A549 (cell line): Measurements from ENCODE around the gene TEN1. TPM values are rescaled to one million over a fixed set of nuclear protein-coding genes. Genes with fewer than 3 reads are reported as not detected.
A peak's percentile ranks its signal among the peaks of the same experiment; 100 is the strongest.

Source experiments
- ATAC-seq, 2 experiments: fragments of 200-7000 bp in 1 of 2; fragments of >200 bp in 1 of 2; cut with Nextera tagmentation in 1 of 2; cut with Tn5 transposase in 1 of 2; 3 replicates each; pipeline versions ENCODE4 v1.8.0 to v1.9.1; 2018 to 2020; ENCODE audit warnings: mild to moderate bottlenecking in 1 of 2, moderate library complexity in 1 of 2
- CTCF ChIA-PET: fragments of 300-600 bp; sonication (Branson Sonifier 250); formaldehyde crosslinking; extraction: SDS; loops from one replicate; lab custom pipeline; 2021; ENCODE audit warnings: antibody characterized with exemption, inconsistent platforms; lab: Yijun Ruan, JAX
- POLR2A ChIA-PET: fragments of 350-600 bp; formaldehyde crosslinking; extraction: SDS; loops from one replicate; lab custom pipeline; 2021; ENCODE audit warnings: antibody characterized with exemption, inconsistent platforms; lab: Yijun Ruan, JAX
- DNase-seq, 2 experiments: peaks; one replicate each; pipeline versions ENCODE4 v3.0.0 to v3.0.0-alpha.2; 2011 to 2016; ENCODE audit warnings: low read depth in 1 of 2, low spot score in 1 of 2
- FAIRE-seq: peaks from 2 replicates; lab custom pipeline; 2011; peaks lifted over from hg19 to GRCh38; lab: Jason Lieb, UNC
- H3K27ac ChIP-seq, 2 experiments: fragments of >200 bp; sonication (Bioruptor Twin); formaldehyde crosslinking; 3 replicates each; pipeline ENCODE4 v1.5.1; 2016 to 2017
- H3K4me1 ChIP-seq: fragments of >200 bp; sonication (Bioruptor Twin); formaldehyde crosslinking; 3 replicates; pipeline ENCODE4 v1.6.1; 2016
- H3K4me2 ChIP-seq: fragments of >200 bp; sonication (Bioruptor Twin); formaldehyde crosslinking; 3 replicates; pipeline ENCODE4 v1.6.1; 2016
- H3K4me3 ChIP-seq: fragments of >200 bp; sonication (Bioruptor Twin); formaldehyde crosslinking; 3 replicates; pipeline ENCODE4 v1.5.1; 2016
- H3K9me3 ChIP-seq: fragments of >200 bp; sonication (Bioruptor Twin); formaldehyde crosslinking; 3 replicates; pipeline ENCODE4 v1.6.1; 2016
- BHLHE40 ChIP-seq: IDR thresholded peaks from 2 replicates; pipeline ENCODE4 v1.6.1; 2012; ENCODE audit warnings: low read depth, low read length, inconsistent platforms
- CBX8 ChIP-seq: fragments of 200-600 bp; sonication (generic); IDR thresholded peaks from 2 replicates; pipeline ENCODE4 v1.6.1; 2016
- EHF ChIP-seq: fragments of 250-450 bp; sonication (Bioruptor Pico); IDR thresholded peaks from 2 replicates; pipeline ENCODE4 v1.5.0; 2020; ENCODE audit warnings: mild to moderate bottlenecking
- EHMT2 ChIP-seq: fragments of 200-600 bp; sonication (generic); IDR thresholded peaks from 2 replicates; pipeline ENCODE4 v1.6.1; 2016; ENCODE audit warnings: antibody characterized with exemption, low read depth, mild to moderate bottlenecking, moderate library complexity
- ESRRA ChIP-seq: fragments of 150-350 bp; IDR thresholded peaks from 2 replicates; pipeline ENCODE4 v1.6.1; 2014; ENCODE audit warnings: mild to moderate bottlenecking, low read length, borderline replicate concordance
- HDAC2 ChIP-seq: fragments of 200-600 bp; sonication (generic); IDR thresholded peaks from 2 replicates; pipeline ENCODE4 v1.6.1; 2016
- HOXB5 ChIP-seq: fragments of 250-450 bp; sonication (Bioruptor Pico); IDR thresholded peaks from 2 replicates; pipeline ENCODE4 v1.5.0; 2020; ENCODE audit warnings: mild to moderate bottlenecking, moderate library complexity
- JUN ChIP-seq, 2 experiments: fragments of >200 bp; sonication (Bioruptor Twin); formaldehyde crosslinking; IDR thresholded peaks; 2 replicates in 1 of 2; 3 replicates in 1 of 2; pipeline ENCODE4 v1.6.1; 2016 to 2017
- JUNB ChIP-seq: fragments of >200 bp; sonication (Bioruptor Twin); formaldehyde crosslinking; IDR thresholded peaks from 2 replicates; pipeline ENCODE4 v1.6.1; 2016
- MYC ChIP-seq: IDR thresholded peaks from 2 replicates; pipeline ENCODE4 v1.6.1; 2012; ENCODE audit warnings: mild to moderate bottlenecking, inconsistent platforms, low read length, improper control_type of control experiment, borderline replicate concordance
- NR3C1 ChIP-seq: fragments of >200 bp; sonication (Bioruptor Twin); formaldehyde crosslinking; IDR thresholded peaks from 3 replicates; pipeline ENCODE4 v1.6.1; 2017
- POLR2A ChIP-seq: IDR thresholded peaks from 2 replicates; pipeline ENCODE4 v1.6.1; 2012; ENCODE audit warnings: mild to moderate bottlenecking, low read length
- RNF2 ChIP-seq: fragments of 200-600 bp; sonication (generic); IDR thresholded peaks from 2 replicates; pipeline ENCODE4 v1.6.1; 2016; ENCODE audit warnings: low read depth, mild to moderate bottlenecking, antibody characterized with exemption, moderate library complexity, borderline replicate concordance
- SREBF2 ChIP-seq: fragments of 450-650 bp; IDR thresholded peaks from 2 replicates; pipeline ENCODE4 v1.6.1; 2014; ENCODE audit warnings: mild to moderate bottlenecking, moderate library complexity
- TFCP2L1 ChIP-seq: fragments of 250-450 bp; sonication (Bioruptor Pico); IDR thresholded peaks from 2 replicates; pipeline ENCODE4 v1.5.0; 2021; ENCODE audit warnings: mild to moderate bottlenecking
- ZFP36 ChIP-seq: fragments of 450-650 bp; IDR thresholded peaks from 2 replicates; pipeline ENCODE4 v1.6.1; 2014; ENCODE audit warnings: borderline replicate concordance; ENCODE audit not compliant: partially characterized antibody
- WGBS: methylation state at CpG from one replicate; pipeline ENCODE4 v1.1.6; 2017; ENCODE audit errors: missing lambda C conversion rate; 5-methylcytosine and 5-hydroxymethylcytosine counted together
- polyA plus RNA-seq, 4 experiments: library from polyadenylated mRNA; depleted of rRNA in 3 of 4; stranded (reverse); fragments of >200 nt; fragmentation: RNase III in 1 of 4; extraction: RNeasy Plus Mini Kit Qiagen cat#74134 plus additional on column Dnase treatment in 1 of 4; gene quantifications; 2 replicates in 3 of 4; 3 replicates in 1 of 4; pipeline ENCODE4 v1.2.3, GENCODE V29; 2011 to 2017
- TF ChIP-seq, protein P1 (sequence below): fragments of >200 bp; sonication (Bioruptor Twin); formaldehyde crosslinking; IDR thresholded peaks from 3 replicates; pipeline ENCODE4 v1.6.1; 2016
- TF ChIP-seq, protein P2 (sequence below): fragments of >200 bp; sonication (Bioruptor Twin); formaldehyde crosslinking; IDR thresholded peaks from 2 replicates; pipeline ENCODE4 v1.6.1; 2016
- TF ChIP-seq, protein P3 (sequence below): fragments of 250-450 bp; sonication (Bioruptor Pico); IDR thresholded peaks from 2 replicates; pipeline ENCODE4 v1.5.0; 2020; ENCODE audit warnings: low read depth, mild to moderate bottlenecking, moderate library complexity
- TF ChIP-seq, protein P4 (sequence below): fragments of 250-450 bp; sonication (Bioruptor Pico); IDR thresholded peaks from 2 replicates; pipeline ENCODE4 v1.5.0; 2021; ENCODE audit warnings: mild to moderate bottlenecking, moderate library complexity, borderline replicate concordance

The TEN1 gene
- polyA plus RNA-seq, 2 of the 4 experiments (the other 2 are of a cell fraction): 11.8 to 15.7 TPM

DNA sequence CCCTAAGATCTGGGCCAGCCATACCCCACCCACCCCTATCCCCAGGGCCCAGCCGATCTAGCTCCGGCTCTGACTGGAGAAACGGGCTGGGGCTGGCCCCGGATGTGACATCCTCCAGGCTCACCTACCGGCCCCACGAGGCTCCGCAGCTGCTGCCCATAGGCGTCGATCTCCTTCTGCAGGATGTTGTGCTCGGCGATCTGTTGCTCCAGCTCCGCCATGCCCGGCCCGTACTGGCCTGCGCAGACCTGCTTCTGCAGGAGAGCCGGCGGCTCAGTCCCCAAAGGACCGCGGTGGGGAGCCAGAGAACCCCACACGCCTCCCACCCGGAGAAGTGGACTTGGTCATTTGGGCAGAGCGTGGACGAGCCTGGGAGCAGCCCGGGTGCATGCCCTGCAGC lies 43.2 kb downstream of the TEN1 start:
- ChIA-PET CTCF (interaction anchor here (0.6 to 18.5 kb wide), 4 partner anchors 8 to 409 kb away, joined by 3 to 408 read pairs (median 184); partner anchors contain the start of genes CDK3 and EVPL), POLR2A (no interaction called here)
- DNase-seq: no peak
- ATAC-seq: no peak
- Histone ChIP-seq H3K4me2 (no peak overlapping the region), H3K4me1 (peaks cover 10% of the 10 kb centered on the region; the same call in 2 of the 3 replicates), H3K9me3 (no peaks in the 10 kb centered on the region), H3K4me3 (no peak overlapping the region)
- 94% methylated on average over 14 of the region's 24 CpGs for WGBS
- no peak for TF ChIP-seq CBX8
- TF ChIP-seq, all 56 proteins: peak for 0
- no peak for FAIRE-seq
- H3K27ac ChIP-seq: no peak overlapping the region

DNA sequence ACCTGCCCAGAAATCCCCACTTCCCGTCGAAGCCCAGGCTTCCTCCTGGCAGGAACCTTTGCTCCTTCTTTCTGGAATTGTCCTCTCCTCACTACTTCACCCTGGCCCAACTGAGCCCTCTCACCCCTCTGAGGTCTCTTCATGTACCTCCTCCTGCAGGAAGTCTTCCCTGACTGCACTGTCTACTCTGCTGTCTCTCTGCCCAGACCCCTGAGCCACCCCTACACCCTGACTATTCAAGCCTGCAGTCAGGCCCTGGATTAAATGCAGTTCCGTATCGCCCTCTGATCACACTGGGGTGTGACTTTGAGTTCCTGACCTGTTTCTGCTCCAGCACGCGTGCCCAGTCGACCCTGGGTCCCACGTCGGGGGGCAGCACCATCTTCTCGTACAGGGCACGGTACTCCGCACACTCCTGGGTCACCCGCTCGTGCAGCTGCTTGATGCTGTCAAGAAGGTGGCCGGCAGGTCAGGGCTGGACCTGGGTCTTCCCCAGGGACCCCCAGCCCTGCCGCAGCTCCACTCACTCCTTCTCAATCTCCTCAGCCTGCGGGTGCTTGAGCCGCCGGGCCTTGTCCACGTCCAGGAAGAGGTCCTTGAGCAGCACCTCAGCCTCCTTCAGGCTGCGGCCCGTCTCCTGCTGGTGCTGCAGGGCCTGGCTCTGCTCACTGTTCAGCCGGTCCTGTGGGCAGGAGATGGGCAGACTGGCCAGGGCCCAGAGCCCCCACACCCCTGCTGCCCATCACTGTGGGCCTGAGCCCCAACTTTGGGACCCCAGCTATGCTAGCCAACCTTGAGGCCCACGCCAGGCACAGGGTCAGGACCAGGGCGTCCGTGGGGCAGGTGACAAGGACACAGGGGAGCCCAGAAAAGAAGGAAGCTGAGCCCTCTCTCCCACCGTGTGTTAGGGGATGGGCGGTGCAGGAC lies 44.2 kb downstream of the TEN1 start:
- Histone ChIP-seq H3K4me3 (no peak overlapping the region), H3K27ac (no peak overlapping the region), H3K4me1 (peaks cover 16% of the 10 kb centered on the region), H3K9me3 (no peaks in the 10 kb centered on the region), H3K4me2 (no peak overlapping the region)
- TF ChIP-seq POLR2A (no peak), ZFP36 (peak; percentile 70)
- ChIA-PET POLR2A (no interaction called here), CTCF (interaction anchor here (1.0 to 1.9 kb wide), 5 partner anchors 8 to 118 kb away, joined by 3 to 18 read pairs (median 5); no protein-coding TSS in a partner anchor)
- no peak for DNase-seq
- ATAC-seq: no peak
- WGBS: 93% methylated on average over 24 of the region's 28 CpGs
- no peak for FAIRE-seq

DNA sequence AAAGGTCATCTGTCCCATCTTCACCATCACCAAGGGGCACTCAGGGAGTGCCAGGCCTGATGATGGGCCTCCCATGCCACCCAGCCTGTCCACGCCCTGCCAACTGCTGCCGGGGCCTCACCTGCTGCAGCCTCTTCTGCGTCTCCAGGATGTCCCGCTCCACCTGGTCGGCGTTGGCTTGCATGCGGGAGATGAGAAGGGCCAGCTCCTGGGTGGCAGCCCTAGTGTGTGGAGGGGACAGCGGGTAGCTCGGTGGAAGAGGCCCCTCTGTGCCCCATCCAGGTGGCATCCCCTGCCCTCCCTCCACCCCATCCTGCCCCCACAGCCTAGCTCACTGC lies 44.8 kb downstream of the TEN1 start:
- ChIA-PET CTCF (interaction anchor here (1.0 to 1.5 kb wide), 4 partner anchors 8 to 119 kb away, joined by 3 to 18 read pairs (median 4); no protein-coding TSS in a partner anchor), POLR2A (no interaction called here)
- Histone ChIP-seq H3K4me2 (no peak overlapping the region), H3K4me1 (peaks cover 19% of the 10 kb centered on the region), H3K27ac (no peak overlapping the region), H3K9me3 (no peaks in the 10 kb centered on the region), H3K4me3 (no peak overlapping the region)
- TF ChIP-seq BHLHE40 (no peak), TFCP2L1 (CRISPR knock-in tag) (no peak), JUNB (no peak), ESRRA (no peak), EHMT2 (no peak), SREBF2 (no peak), HDAC2 (no peak), NR3C1 (no peak), CBX8 (no peak), EHF (CRISPR knock-in tag) (no peak), MYC (no peak)
- TF ChIP-seq, protein P1, sequence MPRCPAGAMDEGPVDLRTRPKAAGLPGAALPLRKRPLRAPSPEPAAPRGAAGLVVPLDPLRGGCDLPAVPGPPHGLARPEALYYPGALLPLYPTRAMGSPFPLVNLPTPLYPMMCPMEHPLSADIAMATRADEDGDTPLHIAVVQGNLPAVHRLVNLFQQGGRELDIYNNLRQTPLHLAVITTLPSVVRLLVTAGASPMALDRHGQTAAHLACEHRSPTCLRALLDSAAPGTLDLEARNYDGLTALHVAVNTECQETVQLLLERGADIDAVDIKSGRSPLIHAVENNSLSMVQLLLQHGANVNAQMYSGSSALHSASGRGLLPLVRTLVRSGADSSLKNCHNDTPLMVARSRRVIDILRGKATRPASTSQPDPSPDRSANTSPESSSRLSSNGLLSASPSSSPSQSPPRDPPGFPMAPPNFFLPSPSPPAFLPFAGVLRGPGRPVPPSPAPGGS: no peak
- TF ChIP-seq, protein P2, sequence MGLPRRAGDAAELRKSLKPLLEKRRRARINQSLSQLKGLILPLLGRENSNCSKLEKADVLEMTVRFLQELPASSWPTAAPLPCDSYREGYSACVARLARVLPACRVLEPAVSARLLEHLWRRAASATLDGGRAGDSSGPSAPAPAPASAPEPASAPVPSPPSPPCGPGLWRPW: no peak
- FAIRE-seq (no peak), ATAC-seq (no peak), DNase-seq (no peak)
- WGBS: 93% methylated on average over 9 of the region's 9 CpGs

DNA sequence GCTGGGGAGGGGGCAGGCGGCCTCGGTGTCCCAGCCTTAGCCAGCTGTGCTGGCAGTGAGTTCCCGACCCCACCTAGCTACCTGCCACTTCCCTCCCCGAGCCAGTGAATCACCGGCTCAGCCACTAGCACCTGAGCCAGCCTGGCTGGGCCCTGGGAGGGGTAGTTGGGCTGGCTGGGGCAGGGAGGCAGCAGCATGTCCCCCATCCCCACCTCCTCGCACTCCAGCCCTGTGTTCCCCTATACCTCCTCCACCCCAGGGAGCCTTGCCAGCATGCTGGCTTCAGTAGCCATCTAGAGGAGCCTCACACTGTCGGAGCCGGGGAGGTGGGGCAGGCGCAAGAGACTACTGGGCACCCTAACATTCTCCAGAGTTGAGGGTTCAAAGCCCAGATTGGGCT lies 45.3 kb downstream of the TEN1 start:
- no peaks in the 10 kb centered on the region for H3K9me3 ChIP-seq
- ATAC-seq (no peak), FAIRE-seq (no peak), DNase-seq (no peak)
- H3K4me1 ChIP-seq: peaks cover 24% of the 10 kb centered on the region
- no peak overlapping the region for H3K4me3 ChIP-seq
- no peak overlapping the region for H3K27ac ChIP-seq
- 90% methylated on average over 8 of the region's 9 CpGs for WGBS
- ChIA-PET CTCF (interaction anchor here (1.0 to 1.5 kb wide), 4 partner anchors 9 to 119 kb away, joined by 3 to 18 read pairs (median 4); no protein-coding TSS in a partner anchor), POLR2A (no interaction called here)
- TF ChIP-seq RNF2 (no peak), JUN (IDR thresholded peaks at IDR 0.05) (no peak), HOXB5 (CRISPR knock-in tag) (no peak)
- TF ChIP-seq, protein P3, sequence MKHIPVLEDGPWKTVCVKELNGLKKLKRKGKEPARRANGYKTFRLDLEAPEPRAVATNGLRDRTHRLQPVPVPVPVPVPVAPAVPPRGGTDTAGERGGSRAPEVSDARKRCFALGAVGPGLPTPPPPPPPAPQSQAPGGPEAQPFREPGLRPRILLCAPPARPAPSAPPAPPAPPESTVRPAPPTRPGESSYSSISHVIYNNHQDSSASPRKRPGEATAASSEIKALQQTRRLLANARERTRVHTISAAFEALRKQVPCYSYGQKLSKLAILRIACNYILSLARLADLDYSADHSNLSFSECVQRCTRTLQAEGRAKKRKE: no peak
- TF ChIP-seq, protein P4, sequence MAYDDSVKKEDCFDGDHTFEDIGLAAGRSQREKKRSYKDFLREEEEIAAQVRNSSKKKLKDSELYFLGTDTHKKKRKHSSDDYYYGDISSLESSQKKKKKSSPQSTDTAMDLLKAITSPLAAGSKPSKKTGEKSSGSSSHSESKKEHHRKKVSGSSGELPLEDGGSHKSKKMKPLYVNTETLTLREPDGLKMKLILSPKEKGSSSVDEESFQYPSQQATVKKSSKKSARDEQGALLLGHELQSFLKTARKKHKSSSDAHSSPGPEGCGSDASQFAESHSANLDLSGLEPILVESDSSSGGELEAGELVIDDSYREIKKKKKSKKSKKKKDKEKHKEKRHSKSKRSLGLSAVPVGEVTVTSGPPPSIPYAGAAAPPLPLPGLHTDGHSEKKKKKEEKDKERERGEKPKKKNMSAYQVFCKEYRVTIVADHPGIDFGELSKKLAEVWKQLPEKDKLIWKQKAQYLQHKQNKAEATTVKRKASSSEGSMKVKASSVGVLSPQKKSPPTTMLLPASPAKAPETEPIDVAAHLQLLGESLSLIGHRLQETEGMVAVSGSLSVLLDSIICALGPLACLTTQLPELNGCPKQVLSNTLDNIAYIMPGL (CRISPR knock-in tag): no peak
- no peak overlapping the region for H3K4me2 ChIP-seq
